Measurements from ENCODE around the gene RPS6KL1. TPM values are rescaled to one million over a fixed set of nuclear protein-coding genes. Genes with fewer than 3 reads are reported as not detected.

RPS6KL1 gene
- total RNA-seq, 1 donor from 2014 or later, result 2.0 TPM

DNA sequence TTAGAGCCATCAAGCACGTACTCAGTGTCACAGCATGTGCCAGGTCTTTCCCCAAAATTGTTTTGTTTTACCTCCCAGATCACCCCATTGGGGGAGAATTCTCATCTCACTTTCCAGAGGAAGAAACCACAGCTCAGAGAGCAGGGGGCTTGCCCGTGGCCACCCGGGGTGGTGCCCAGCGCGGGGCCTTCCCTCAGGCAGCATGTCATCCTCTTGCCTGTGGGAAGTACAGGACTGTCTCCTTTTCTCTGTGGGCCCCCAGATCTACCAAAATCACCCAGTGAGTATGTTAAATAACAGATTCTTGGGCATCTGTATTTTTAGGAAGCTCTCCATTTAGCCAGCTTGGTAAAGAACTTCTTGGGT lies 5.9 kb downstream of the RPS6KL1 start:
- peak overlapping the region; percentile 27 for H3K27ac ChIP-seq
- intact Hi-C loops (cut with DNase I), result no loop called here

DNA sequence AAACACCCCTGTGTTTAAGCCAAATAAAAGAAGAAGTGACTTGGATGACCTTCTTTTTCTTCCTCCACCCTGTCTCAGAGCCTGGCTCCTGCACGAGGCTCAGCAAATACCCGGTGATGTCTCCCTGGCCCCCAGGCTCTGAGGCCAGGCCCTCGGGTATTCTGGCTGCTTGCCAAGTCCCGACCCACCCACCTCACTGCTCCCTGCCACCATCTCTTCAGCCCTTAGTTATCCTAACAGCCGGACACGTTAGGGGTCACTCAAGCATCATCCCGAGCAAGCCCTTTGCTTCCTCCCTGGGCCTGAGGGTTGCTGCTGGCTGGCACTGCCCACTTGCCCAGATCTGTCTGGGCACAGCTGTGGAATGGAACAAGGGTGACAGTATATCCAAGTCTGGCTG lies 7.2 kb downstream of the RPS6KL1 start:
- Histone ChIP-seq H3K27ac (no peak overlapping the region), H3K4me3 (no peak overlapping the region), H3K9me3 (no peaks in the 10 kb centered on the region), H3K27me3 (ENCODE audit: low read depth) (no peaks in the 10 kb centered on the region), H3K36me3 (no peaks in the 10 kb centered on the region), H3K4me1 (peaks cover 18% of the 10 kb centered on the region)
- TF ChIP-seq, protein P1, sequence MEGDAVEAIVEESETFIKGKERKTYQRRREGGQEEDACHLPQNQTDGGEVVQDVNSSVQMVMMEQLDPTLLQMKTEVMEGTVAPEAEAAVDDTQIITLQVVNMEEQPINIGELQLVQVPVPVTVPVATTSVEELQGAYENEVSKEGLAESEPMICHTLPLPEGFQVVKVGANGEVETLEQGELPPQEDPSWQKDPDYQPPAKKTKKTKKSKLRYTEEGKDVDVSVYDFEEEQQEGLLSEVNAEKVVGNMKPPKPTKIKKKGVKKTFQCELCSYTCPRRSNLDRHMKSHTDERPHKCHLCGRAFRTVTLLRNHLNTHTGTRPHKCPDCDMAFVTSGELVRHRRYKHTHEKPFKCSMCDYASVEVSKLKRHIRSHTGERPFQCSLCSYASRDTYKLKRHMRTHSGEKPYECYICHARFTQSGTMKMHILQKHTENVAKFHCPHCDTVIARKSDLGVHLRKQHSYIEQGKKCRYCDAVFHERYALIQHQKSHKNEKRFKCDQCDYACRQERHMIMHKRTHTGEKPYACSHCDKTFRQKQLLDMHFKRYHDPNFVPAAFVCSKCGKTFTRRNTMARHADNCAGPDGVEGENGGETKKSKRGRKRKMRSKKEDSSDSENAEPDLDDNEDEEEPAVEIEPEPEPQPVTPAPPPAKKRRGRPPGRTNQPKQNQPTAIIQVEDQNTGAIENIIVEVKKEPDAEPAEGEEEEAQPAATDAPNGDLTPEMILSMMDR (IDR thresholded peaks at IDR 0.05), result no peak
- ATAC-seq, result no peak
- no peak for DNase-seq
- intact Hi-C loops (cut with DNase I), result no loop called here

More for the DNA sequence above, 5.9 kb downstream of the RPS6KL1 start:
- Histone ChIP-seq H3K36me3 (no peaks in the 10 kb centered on the region), H3K4me3 (no peak overlapping the region), H3K27me3 (ENCODE audit: low read depth) (no peaks in the 10 kb centered on the region), H3K4me1 (peaks cover 18% of the 10 kb centered on the region), H3K9me3 (no peaks in the 10 kb centered on the region)
- no peak for DNase-seq
- TF ChIP-seq, protein P1 (IDR thresholded peaks at IDR 0.05), result no peak
- ATAC-seq, result no peak

DNA sequence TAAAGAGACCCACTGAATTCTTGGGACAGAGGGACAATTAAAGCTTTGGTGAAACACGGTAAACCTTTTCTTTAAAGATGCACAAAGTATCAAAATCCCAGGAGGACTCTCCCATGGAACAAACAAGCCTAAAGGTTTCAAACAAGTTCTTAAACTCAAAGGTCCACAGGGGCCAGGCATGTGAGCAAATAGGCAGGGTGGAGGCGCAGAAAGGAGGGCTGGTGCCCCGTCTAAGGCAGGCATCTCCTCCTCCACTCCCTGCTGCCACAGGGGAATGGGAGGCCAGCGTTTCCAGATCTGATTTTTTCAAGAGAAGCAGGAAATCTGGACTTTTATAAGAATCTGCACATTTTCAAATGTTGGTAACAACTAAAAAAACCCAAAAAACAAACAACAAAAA lies 7.6 kb downstream of the RPS6KL1 start:
- H3K9me3 ChIP-seq, result no peaks in the 10 kb centered on the region
- no peaks in the 10 kb centered on the region for H3K36me3 ChIP-seq
- H3K27me3 ChIP-seq (ENCODE audit: low read depth), result no peaks in the 10 kb centered on the region
- H3K27ac ChIP-seq, result no peak overlapping the region
- peaks cover 18% of the 10 kb centered on the region for H3K4me1 ChIP-seq
- intact Hi-C loops (cut with DNase I), result no loop called here
- no peak overlapping the region for H3K4me3 ChIP-seq
- no peak for ATAC-seq
- TF ChIP-seq, protein P1 (IDR thresholded peaks at IDR 0.05), result no peak
- DNase-seq, result no peak

GRCh38 chr14:74913986-74914573 lies 9.0 kb downstream of the RPS6KL1 start:
- no peak overlapping the region for H3K4me3 ChIP-seq
- intact Hi-C loops (cut with DNase I), result no loop called here
- no peak overlapping the region for H3K27ac ChIP-seq
- no peak for DNase-seq
- no peaks in the 10 kb centered on the region for H3K27me3 ChIP-seq (ENCODE audit: low read depth)
- peaks cover 18% of the 10 kb centered on the region for H3K4me1 ChIP-seq
- peak; percentile 53 to 69 for ATAC-seq
- TF ChIP-seq, protein P1 (IDR thresholded peaks at IDR 0.05), result peak; percentile 68
- no peaks in the 10 kb centered on the region for H3K36me3 ChIP-seq
- H3K9me3 ChIP-seq, result no peaks in the 10 kb centered on the region

- Histone ChIP-seq H3K9me3 (no peaks in the 10 kb centered on the region), H3K4me3 (no peak overlapping the region), H3K27ac (no peak overlapping the region), H3K27me3 (ENCODE audit: low read depth) (no peaks in the 10 kb centered on the region), H3K4me1 (peaks cover 17% of the 10 kb centered on the region), H3K36me3 (no peaks in the 10 kb centered on the region)
- intact Hi-C loops (cut with DNase I), result no loop called here
- no peak for ATAC-seq
- DNase-seq, result no peak
- TF ChIP-seq, protein P1 (IDR thresholded peaks at IDR 0.05), result no peak
These were observed 9.6 kb downstream of the RPS6KL1 start for GRCh38 chr14:74913393-74913910.
